ENCODE results near the gene SORCS2.

- TF ChIP-seq CTCF (IDR thresholded peaks at IDR 0.05; ENCODE audit: low read length) (no peak), EZH2 (IDR thresholded peaks at IDR 0.05; ENCODE audit: borderline replicate concordance, low read length) (no peak)
Observed at GRCh38 chr4:7651461-7651921, 459.2 kb downstream of the SORCS2 start.

All from OCI-LY1 (cell line).